Natural killer cell (primary cell): ENCODE measurements around the gene TOMM20L. TPM values are rescaled to one million over a fixed set of nuclear protein-coding genes. Genes with fewer than 3 reads are reported as not detected.

Experiments used
- ATAC-seq, 3 donors: fragments of 150-1000 bp in 2 of 3; fragments of 200-7000 bp in 1 of 3; cut with Tn5 transposase; 1 replicate in 1 of 3; 2 replicates in 2 of 3; pipeline ENCODE4 v1.10.0; 2021; ENCODE audit warnings: mild to moderate bottlenecking in 2 of 3, moderate library complexity in 2 of 3
- DNase-seq, 2 donors: peaks; one replicate each; pipeline versions ENCODE4 v3.0.0 to v3.0.0-alpha.2; 2013 to 2021; ENCODE audit warnings: mixed read lengths in 1 of 2
- H3K27ac ChIP-seq: one replicate; pipeline ENCODE4 v1.5.1; 2013; ENCODE audit warnings: mild to moderate bottlenecking, low read length
- H3K27me3 ChIP-seq: one replicate; pipeline ENCODE4 v1.6.1; 2013; ENCODE audit warnings: low read length; ENCODE audit not compliant: control insufficient read depth, insufficient read depth
- H3K36me3 ChIP-seq: one replicate; pipeline ENCODE4 v1.6.1; 2013; ENCODE audit warnings: low read length; ENCODE audit not compliant: control insufficient read depth, insufficient read depth
- H3K4me1 ChIP-seq: one replicate; pipeline ENCODE4 v1.6.1; 2013; ENCODE audit warnings: low read length; ENCODE audit not compliant: control insufficient read depth, insufficient read depth
- H3K4me3 ChIP-seq: one replicate; pipeline ENCODE4 v1.5.1; 2013; ENCODE audit warnings: low read length
- H3K9me3 ChIP-seq: one replicate; pipeline ENCODE4 v1.6.1; 2013; ENCODE audit warnings: low read length; ENCODE audit not compliant: control insufficient read depth, insufficient read depth
- H3K27ac Mint-ChIP-seq, 2 donors: one replicate each; pipeline ENCODE4 v1.8.0; 2022; ENCODE audit warnings: mild to moderate bottlenecking in 2 of 2, mixed read lengths in 2 of 2, moderate library complexity in 1 of 2
- H3K27me3 Mint-ChIP-seq, 2 donors: one replicate each; pipeline ENCODE4 v1.8.0; 2022; ENCODE audit warnings: low read depth in 2 of 2, mixed read lengths in 2 of 2
- H3K36me3 Mint-ChIP-seq: one replicate; pipeline ENCODE4 v1.8.0; 2022; ENCODE audit warnings: mixed read lengths
- H3K4me1 Mint-ChIP-seq, 2 donors: one replicate each; pipeline ENCODE4 v1.8.0; 2022; ENCODE audit warnings: mixed read lengths in 2 of 2
- H3K4me3 Mint-ChIP-seq: one replicate; pipeline ENCODE4 v1.8.0; 2022; ENCODE audit warnings: mild to moderate bottlenecking, moderate library complexity, mixed read lengths
- H3K9me3 Mint-ChIP-seq, 2 donors: one replicate each; pipeline ENCODE4 v1.8.0; 2022; ENCODE audit warnings: mixed read lengths in 2 of 2
- CTCF ChIP-seq: fragments of 200-600 bp; IDR thresholded peaks from one replicate; pipeline ENCODE4 v1.8.0; 2022; ENCODE audit warnings: antibody characterized with exemption
- WGBS: methylation state at CpG from one replicate; pipeline ENCODE4 v1.1.7; 2013; ENCODE audit warnings: missing lambda C conversion rate; ENCODE audit not compliant: insufficient coverage; 5-methylcytosine and 5-hydroxymethylcytosine counted together
- intact Hi-C: fragments of 100-400 bp; cut with micrococcal nuclease; formaldehyde crosslinking; loops from one replicate; pipeline ENCODE4 v1.14.2; 2022
- total RNA-seq, 4 donors: library from RNA; stranded (reverse); fragments of 120-200 nt in 1 of 4; gene quantifications; one replicate each; pipeline versions ENCODE4 v1.2.3 to v1.2.4, GENCODE V29; 2013 to 2022

The TOMM20L gene
- total RNA-seq, 3 donors from 2014 or later (not counting 1 experiment from before 2014, with no cell fraction given) = 0.66 TPM; not detected in 2

- H3K4me3 Mint-ChIP-seq = peak overlapping the region; percentile 87
- H3K36me3 Mint-ChIP-seq = no peaks in the 10 kb centered on the region
- Histone ChIP-seq H3K9me3 (no peaks in the 10 kb centered on the region), H3K4me3 (peak overlapping the region; percentile 67), H3K4me1 (peaks cover 15% of the 10 kb centered on the region), H3K27me3 (no peaks in the 10 kb centered on the region), H3K36me3 (no peaks in the 10 kb centered on the region), H3K27ac (peak overlapping the region; percentile 36)
- intact Hi-C loops = loop anchor here (10.0 kb wide), 2 partner anchors 151 to 291 kb away; partner anchors contain the start of gene PSMA3
- H3K27me3 Mint-ChIP-seq = no peaks in the 10 kb centered on the region
- ATAC-seq = no peak
- TF ChIP-seq CTCF = no peak
- WGBS = 12% methylated on average over 10 of the region's 10 CpGs
- no peaks in the 10 kb centered on the region for H3K9me3 Mint-ChIP-seq
- DNase-seq = no peak
- peak overlapping the region; percentile 72 to 86 for H3K27ac Mint-ChIP-seq
- H3K4me1 Mint-ChIP-seq = peaks cover 5 to 17% of the 10 kb centered on the region in 2 donors
Measured at GRCh38 chr14:58395562-58395811, 243 bp upstream of the TOMM20L start.

- Mint-ChIP-seq H3K4me3 (peak overlapping the region; percentile 65), H3K4me1 (peaks cover 5 to 17% of the 10 kb centered on the region in 2 donors), H3K9me3 (no peaks in the 10 kb centered on the region), H3K27ac (peak overlapping the region; percentile 1 to 86), H3K36me3 (no peaks in the 10 kb centered on the region), H3K27me3 (no peaks in the 10 kb centered on the region)
- peak in 1 of 2 donors; percentile 7 for DNase-seq
- H3K27ac ChIP-seq = no peak overlapping the region
- ATAC-seq = no peak
- intact Hi-C loops = loop anchor here (10.0 kb wide), 2 partner anchors 152 to 292 kb away; partner anchors contain the start of gene PSMA3
- H3K27me3 ChIP-seq = no peaks in the 10 kb centered on the region
- no peak overlapping the region for H3K4me3 ChIP-seq
- 94% methylated on average over 6 of the region's 6 CpGs for WGBS
- H3K9me3 ChIP-seq = no peaks in the 10 kb centered on the region
- no peak for TF ChIP-seq CTCF
- no peaks in the 10 kb centered on the region for H3K36me3 ChIP-seq
- peaks cover 15% of the 10 kb centered on the region for H3K4me1 ChIP-seq
Measured at GRCh38 chr14:58397156-58397555, 1.4 kb downstream of the TOMM20L start.

- Mint-ChIP-seq H3K36me3 (no peaks in the 10 kb centered on the region), H3K9me3 (no peaks in the 10 kb centered on the region), H3K4me3 (no peak overlapping the region), H3K27ac (no peak overlapping the region), H3K4me1 (peaks cover 5 to 17% of the 10 kb centered on the region in 2 donors), H3K27me3 (no peaks in the 10 kb centered on the region)
- Histone ChIP-seq H3K36me3 (no peaks in the 10 kb centered on the region), H3K27ac (no peak overlapping the region), H3K27me3 (no peaks in the 10 kb centered on the region), H3K4me1 (peaks cover 15% of the 10 kb centered on the region), H3K9me3 (no peaks in the 10 kb centered on the region), H3K4me3 (no peak overlapping the region)
- no peak for ATAC-seq
- DNase-seq = no peak
- TF ChIP-seq CTCF = no peak
- intact Hi-C loops = loop anchor here (10.0 kb wide), 2 partner anchors 154 to 294 kb away; partner anchors contain the start of gene PSMA3
Measured at GRCh38 chr14:58398495-58398894, 2.8 kb downstream of the TOMM20L start.

- no peaks in the 10 kb centered on the region for H3K27me3 ChIP-seq
- no peaks in the 10 kb centered on the region for H3K9me3 Mint-ChIP-seq
- peaks cover 15% of the 10 kb centered on the region for H3K4me1 ChIP-seq
- DNase-seq (no peak), ATAC-seq (no peak)
- intact Hi-C loops = loop anchor here (10.0 kb wide), 2 partner anchors 154 to 294 kb away; partner anchors contain the start of gene PSMA3
- H3K27ac Mint-ChIP-seq = no peak overlapping the region
- 94% methylated on average over 3 of the region's 3 CpGs for WGBS
- H3K9me3 ChIP-seq = no peaks in the 10 kb centered on the region
- H3K27ac ChIP-seq = no peak overlapping the region
- H3K4me3 Mint-ChIP-seq = no peak overlapping the region
- no peak overlapping the region for H3K4me3 ChIP-seq
- no peaks in the 10 kb centered on the region for H3K27me3 Mint-ChIP-seq
- H3K4me1 Mint-ChIP-seq = peaks cover 5 to 17% of the 10 kb centered on the region in 2 donors
- H3K36me3 ChIP-seq = no peaks in the 10 kb centered on the region
- TF ChIP-seq CTCF = no peak
- no peaks in the 10 kb centered on the region for H3K36me3 Mint-ChIP-seq
Measured at GRCh38 chr14:58398895-58399294, 3.2 kb downstream of the TOMM20L start.
